Testis (tissue), 3 donors: ENCODE results near the gene GRB14. TPM values are rescaled to one million over a fixed set of nuclear protein-coding genes. Genes with fewer than 3 reads are reported as not detected.

Experiments used
- DNase-seq: peaks from one replicate; pipeline ENCODE4 v3.0.0-alpha.2; 2019
- H3K27ac ChIP-seq, 2 donors: fragments of 200-600 bp; sonication (generic); one replicate each; pipeline ENCODE4 v1.5.1; 2019
- H3K27me3 ChIP-seq: fragments of 200-600 bp; sonication (generic); one replicate; pipeline ENCODE4 v1.5.1; 2019
- H3K36me3 ChIP-seq: fragments of 200-600 bp; sonication (generic); one replicate; pipeline ENCODE4 v1.5.1; 2017; ENCODE audit warnings: low read depth; ENCODE audit errors: missing control alignments
- H3K4me1 ChIP-seq: fragments of 200-600 bp; sonication (generic); one replicate; pipeline ENCODE4 v1.5.1; 2019
- H3K4me3 ChIP-seq, 2 donors: fragments of 200-600 bp; sonication (generic); one replicate each; pipeline ENCODE4 v1.5.1; 2017 to 2019
- H3K9me3 ChIP-seq: fragments of 200-600 bp; sonication (generic); one replicate; pipeline ENCODE4 v1.5.1; 2017
- POLR2A ChIP-seq: fragments of 450-650 bp; IDR thresholded peaks from one replicate; pipeline ENCODE4 v1.6.1; 2017; ENCODE audit warnings: antibody characterized with exemption, mild to moderate bottlenecking, moderate library complexity
- WGBS, 2 donors: methylation state at CpG; one replicate each; pipeline ENCODE4 v1.1.5; 2018; 5-methylcytosine and 5-hydroxymethylcytosine counted together
- intact Hi-C: fragments of 100-400 bp; cut with DNase I; formaldehyde crosslinking; loops from one replicate; pipeline ENCODE4 v1.15.1; 2023; ENCODE audit warnings: low total_unique reads
- polyA plus RNA-seq: library from polyadenylated mRNA; stranded (reverse); fragments of 350-450 nt; fragmentation: Illumina TruSeq; extraction: RNeasy Lipid Tissue Mini Kit (QIAGEN cat#74804); gene quantifications from one replicate; pipeline ENCODE4 v1.2.3, GENCODE V29; 2014; ENCODE audit warnings: low read depth, low replicate concordance; ENCODE audit not compliant: insufficient read depth
- total RNA-seq, 2 donors: library from RNA; depleted of rRNA; stranded (reverse); fragments of >200 nt; gene quantifications; one replicate each; pipeline ENCODE4 v1.2.3, GENCODE V29; 2016
- TF ChIP-seq, protein P1 (sequence below), 3 experiments: fragments of 450-650 bp in 2 of 3; fragments of 200-600 bp in 1 of 3; sonication (generic) in 1 of 3; IDR thresholded peaks; one replicate each; pipeline ENCODE4 v1.5.1; 2016 to 2019; ENCODE audit warnings: antibody characterized with exemption in 3 of 3, mild to moderate bottlenecking in 2 of 3, moderate library complexity in 1 of 3

GRB14 gene
- total and polyA plus RNA-seq, 3 donors from 2014 or later, result 30.6 to 67.3 (median 59.0) TPM

- no peak overlapping the region for H3K27ac ChIP-seq
Measured at GRCh38 chr2:164620457-164620856, 825 bp downstream of the GRB14 start.

GRCh38 chr2:164617466-164617865 lies 3.8 kb downstream of the GRB14 start:
- whole genome bisulfite sequencing, 2 donors, result 96% methylated on average over 2 of the region's 2 CpGs
- no peaks in the 10 kb centered on the region for H3K27me3 ChIP-seq
- H3K27ac ChIP-seq, result no peak overlapping the region
- no peak for DNase-seq
- H3K4me3 ChIP-seq, result no peak overlapping the region
- intact Hi-C loops, result no loop called here
- no peaks in the 10 kb centered on the region for H3K4me1 ChIP-seq
- no peak for TF ChIP-seq POLR2A
- TF ChIP-seq, protein P1, sequence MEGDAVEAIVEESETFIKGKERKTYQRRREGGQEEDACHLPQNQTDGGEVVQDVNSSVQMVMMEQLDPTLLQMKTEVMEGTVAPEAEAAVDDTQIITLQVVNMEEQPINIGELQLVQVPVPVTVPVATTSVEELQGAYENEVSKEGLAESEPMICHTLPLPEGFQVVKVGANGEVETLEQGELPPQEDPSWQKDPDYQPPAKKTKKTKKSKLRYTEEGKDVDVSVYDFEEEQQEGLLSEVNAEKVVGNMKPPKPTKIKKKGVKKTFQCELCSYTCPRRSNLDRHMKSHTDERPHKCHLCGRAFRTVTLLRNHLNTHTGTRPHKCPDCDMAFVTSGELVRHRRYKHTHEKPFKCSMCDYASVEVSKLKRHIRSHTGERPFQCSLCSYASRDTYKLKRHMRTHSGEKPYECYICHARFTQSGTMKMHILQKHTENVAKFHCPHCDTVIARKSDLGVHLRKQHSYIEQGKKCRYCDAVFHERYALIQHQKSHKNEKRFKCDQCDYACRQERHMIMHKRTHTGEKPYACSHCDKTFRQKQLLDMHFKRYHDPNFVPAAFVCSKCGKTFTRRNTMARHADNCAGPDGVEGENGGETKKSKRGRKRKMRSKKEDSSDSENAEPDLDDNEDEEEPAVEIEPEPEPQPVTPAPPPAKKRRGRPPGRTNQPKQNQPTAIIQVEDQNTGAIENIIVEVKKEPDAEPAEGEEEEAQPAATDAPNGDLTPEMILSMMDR (IDR thresholded peaks at IDR 0.05), result no peak
- no peaks in the 10 kb centered on the region for H3K36me3 ChIP-seq
- H3K9me3 ChIP-seq, result no peaks in the 10 kb centered on the region

More at GRCh38 chr2:164620457-164620856, 825 bp downstream of the GRB14 start:
- intact Hi-C loops, result no loop called here
- H3K4me3 ChIP-seq, result peak overlapping the region; percentile 61 to 67
- H3K4me1 ChIP-seq, result no peaks in the 10 kb centered on the region
- no peak for DNase-seq
- H3K27me3 ChIP-seq, result no peaks in the 10 kb centered on the region
- no peaks in the 10 kb centered on the region for H3K36me3 ChIP-seq
- WGBS, 2 donors, result 17 to 20% methylated on average over 7 of the region's 7 CpGs
- no peak for TF ChIP-seq POLR2A
- TF ChIP-seq, protein P1 (IDR thresholded peaks at IDR 0.05), result no peak
- no peaks in the 10 kb centered on the region for H3K9me3 ChIP-seq

GRCh38 chr2:164613321-164613982 lies 7.8 kb downstream of the GRB14 start:
- TF ChIP-seq, protein P1 (IDR thresholded peaks at IDR 0.05), result no peak
- WGBS, 2 donors, result 88 to 91% methylated on average over 1 of the region's 1 CpG
- intact Hi-C loops, result no loop called here

DNA sequence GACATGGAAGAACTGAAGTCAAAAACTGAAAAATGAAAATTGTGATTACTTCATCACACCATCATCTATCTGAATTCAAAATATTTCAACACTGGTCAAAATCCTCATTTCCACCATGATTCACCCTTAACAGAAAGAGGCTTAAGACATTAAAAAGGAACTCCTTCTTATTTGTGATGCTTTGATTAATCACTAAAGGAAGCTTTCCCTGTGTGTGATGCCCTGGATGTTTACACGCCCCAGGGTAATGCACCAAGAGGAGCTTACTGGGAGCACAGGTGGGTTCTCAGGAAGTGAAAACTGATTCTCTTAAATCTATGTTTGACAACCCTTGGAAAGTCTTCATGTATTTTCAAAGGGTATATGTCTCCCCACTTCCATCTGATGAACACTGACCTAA lies 11.5 kb downstream of the GRB14 start:
- TF ChIP-seq POLR2A, result no peak
- TF ChIP-seq, protein P1 (IDR thresholded peaks at IDR 0.05), result no peak
- Histone ChIP-seq H3K36me3 (no peaks in the 10 kb centered on the region), H3K4me1 (no peaks in the 10 kb centered on the region), H3K27ac (no peak overlapping the region), H3K4me3 (no peak overlapping the region), H3K27me3 (no peaks in the 10 kb centered on the region), H3K9me3 (no peaks in the 10 kb centered on the region)
- intact Hi-C loops, result no loop called here
- 94 to 100% methylated on average over 1 of the region's 1 CpG for WGBS, 2 donors
- DNase-seq, result no peak

More at GRCh38 chr2:164613321-164613982, 7.8 kb downstream of the GRB14 start:
- H3K27ac ChIP-seq, result no peak overlapping the region
- H3K36me3 ChIP-seq, result no peaks in the 10 kb centered on the region
- H3K4me1 ChIP-seq, result no peaks in the 10 kb centered on the region
- H3K27me3 ChIP-seq, result no peaks in the 10 kb centered on the region
- H3K4me3 ChIP-seq, result no peak overlapping the region
- no peaks in the 10 kb centered on the region for H3K9me3 ChIP-seq
- DNase-seq, result no peak

DNA sequence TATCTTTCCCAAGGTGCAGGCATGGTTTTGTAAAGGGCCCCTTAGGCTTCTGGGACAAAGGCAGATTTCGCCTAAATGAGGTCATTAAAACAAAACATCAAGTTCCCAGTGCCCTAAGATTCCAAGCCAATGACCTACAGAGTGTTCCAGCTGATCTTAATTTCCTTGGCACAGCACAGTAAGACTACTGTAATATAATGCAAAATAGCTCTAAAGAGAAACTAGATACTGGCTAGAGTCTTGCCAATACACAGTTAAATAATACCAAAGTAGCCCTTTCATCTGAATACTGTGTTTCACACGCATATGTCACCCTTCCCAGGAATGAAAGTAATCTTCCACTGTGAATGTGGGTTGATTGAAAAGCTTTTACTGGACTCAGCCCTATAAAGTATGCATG lies 14.7 kb downstream of the GRB14 start:
- H3K27me3 ChIP-seq, result no peaks in the 10 kb centered on the region
- DNase-seq, result no peak
- H3K4me3 ChIP-seq, result no peak overlapping the region
- H3K9me3 ChIP-seq, result no peaks in the 10 kb centered on the region
- no peaks in the 10 kb centered on the region for H3K4me1 ChIP-seq
- WGBS, 2 donors, result 22 to 45% methylated on average over 2 of the region's 2 CpGs
- TF ChIP-seq POLR2A, result no peak
- TF ChIP-seq, protein P1 (IDR thresholded peaks at IDR 0.05), result no peak
- intact Hi-C loops, result no loop called here
- H3K27ac ChIP-seq, result no peak overlapping the region
- H3K36me3 ChIP-seq, result no peaks in the 10 kb centered on the region
